SK-N-SH (cell line): Measurements from ENCODE around the gene EME2. TPM values are rescaled to one million over a fixed set of nuclear protein-coding genes. Genes with fewer than 3 reads are reported as not detected.

Source experiments
- CTCF ChIA-PET: fragments of 300-600, 350-600 bp; formaldehyde crosslinking; extraction: SDS; loops from one replicate; lab custom pipeline; 2021; lab: Yijun Ruan, JAX
- POLR2A ChIA-PET: fragments of 350-600 bp; sonication (Branson Sonifier 250); formaldehyde crosslinking; extraction: SDS; loops from one replicate; lab custom pipeline; 2020; ENCODE audit warnings: antibody characterized with exemption, inconsistent platforms; lab: Yijun Ruan, JAX
- DNase-seq: peaks from one replicate; pipeline ENCODE4 v3.0.0; 2012
- H2AFZ ChIP-seq: fragments of 200-600 bp; sonication (generic); 2 replicates; pipeline ENCODE4 v1.8.1; 2016; ENCODE audit warnings: antibody characterized with exemption, mild to moderate bottlenecking, low read depth
- H3F3A ChIP-seq: fragments of 200-600 bp; sonication (generic); replicated peaks from 2 replicates; pipeline ENCODE3; 2016; ENCODE audit warnings: antibody characterized with exemption, mild to moderate bottlenecking; ENCODE audit not compliant: insufficient read depth
- H3K27ac ChIP-seq, 2 experiments: fragments of 200-500 bp in 1 of 2; fragments of 200-600 bp in 1 of 2; sonication (Bioruptor generic) in 1 of 2; sonication (generic), shearing (Covaris generic) in 1 of 2; 2 replicates each; pipeline versions ENCODE4 v1.5.1 to v1.6.1; 2014 to 2016; ENCODE audit warnings: low read depth in 2 of 2, inconsistent platforms in 1 of 2, low read length in 1 of 2, mild to moderate bottlenecking in 1 of 2, mixed read lengths in 1 of 2
- H3K27me3 ChIP-seq: fragments of 200-600 bp; sonication (generic), shearing (Covaris generic); 2 replicates; pipeline ENCODE4 v1.6.1; 2016; ENCODE audit warnings: mixed run types; ENCODE audit not compliant: insufficient read depth
- H3K36me3 ChIP-seq, 2 experiments: fragments of 200-500 bp in 1 of 2; fragments of 200-600 bp in 1 of 2; sonication (Bioruptor generic) in 1 of 2; sonication (generic) in 1 of 2; replicated peaks in 1 of 2; 2 replicates each; pipeline versions ENCODE3 to v1.5.1; 2014 to 2016; ENCODE audit warnings: low read length in 1 of 2, mild to moderate bottlenecking in 1 of 2; ENCODE audit not compliant: insufficient read depth in 2 of 2, control insufficient read depth in 1 of 2
- H3K4me1 ChIP-seq, 2 experiments: fragments of 200-500 bp in 1 of 2; fragments of 200-600 bp in 1 of 2; sonication (Bioruptor generic) in 1 of 2; sonication (generic), shearing (Covaris generic) in 1 of 2; 2 replicates each; pipeline versions ENCODE4 v1.5.1 to v1.6.1; 2014 to 2016; ENCODE audit warnings: low read depth in 1 of 2, low read length in 1 of 2, mixed run types in 1 of 2; ENCODE audit not compliant: insufficient read depth in 2 of 2, control insufficient read depth in 1 of 2
- H3K4me2 ChIP-seq: fragments of 200-600 bp; sonication (generic), shearing (Covaris generic); 2 replicates; pipeline ENCODE4 v1.6.1; 2017; ENCODE audit warnings: mixed run types
- H3K4me3 ChIP-seq, 2 experiments: fragments of 200-500 bp in 1 of 2; fragments of 200-600 bp in 1 of 2; sonication (Bioruptor generic) in 1 of 2; sonication (generic), shearing (Covaris generic) in 1 of 2; 2 replicates each; pipeline versions ENCODE4 v1.5.1 to v1.8.1; 2014 to 2016; ENCODE audit warnings: low read depth in 2 of 2, inconsistent platforms in 1 of 2, low read length in 1 of 2, mild to moderate bottlenecking in 1 of 2, mixed read lengths in 1 of 2, moderate library complexity in 1 of 2
- H3K79me2 ChIP-seq: fragments of 200-600 bp; sonication (generic); 2 replicates; pipeline ENCODE4 v1.8.1; 2017; ENCODE audit warnings: mild to moderate bottlenecking; ENCODE audit not compliant: insufficient read depth
- H3K9ac ChIP-seq: fragments of 200-600 bp; sonication (generic); 2 replicates; pipeline ENCODE4 v1.6.1; 2017; ENCODE audit warnings: mixed run types
- H3K9me2 ChIP-seq: fragments of 200-600 bp; sonication (generic); 2 replicates; pipeline ENCODE4 v1.6.1; 2017; ENCODE audit warnings: mixed run types
- H3K9me3 ChIP-seq: fragments of 200-600 bp; sonication (generic); 2 replicates; pipeline ENCODE4 v1.6.1; 2017; ENCODE audit warnings: mixed run types, mild to moderate bottlenecking, moderate library complexity
- H4K20me1 ChIP-seq: fragments of 200-600 bp; sonication (generic); 2 replicates; pipeline ENCODE4 v1.6.1; 2017; ENCODE audit warnings: mild to moderate bottlenecking, mixed run types; ENCODE audit not compliant: insufficient read depth
- EP300 ChIP-seq, 2 experiments: IDR thresholded peaks; 2 replicates each; pipeline versions ENCODE4 v1.4.0 to v1.6.1; 2012; ENCODE audit warnings: borderline replicate concordance in 1 of 2, low read depth in 1 of 2, low read length in 1 of 2
- FOSL2 ChIP-seq: IDR thresholded peaks from 2 replicates; pipeline ENCODE4 v1.4.0; 2012; ENCODE audit warnings: low read depth, mild to moderate bottlenecking, moderate library complexity, borderline replicate concordance
- FOXJ3 ChIP-seq: sonication (generic); formaldehyde crosslinking; IDR thresholded peaks from 2 replicates; pipeline ENCODE4 v1.5.1; 2020; ENCODE audit warnings: mild to moderate bottlenecking, missing genetic modification reagents
- GABPA ChIP-seq: IDR thresholded peaks from 2 replicates; pipeline ENCODE4 v1.4.0; 2012; ENCODE audit warnings: low read depth, mild to moderate bottlenecking
- JUND ChIP-seq: IDR thresholded peaks from 2 replicates; pipeline ENCODE4 v1.4.0; 2012
- MXI1 ChIP-seq: IDR thresholded peaks from 2 replicates; pipeline ENCODE4 v1.6.1; 2012; ENCODE audit warnings: mild to moderate bottlenecking, low read depth, low read length, improper control_type of control experiment
- NFIC ChIP-seq: IDR thresholded peaks from 2 replicates; pipeline ENCODE4 v1.4.0; 2012; ENCODE audit warnings: borderline replicate concordance
- RFX5 ChIP-seq: IDR thresholded peaks from 2 replicates; pipeline ENCODE4 v1.6.1; 2012; ENCODE audit warnings: mild to moderate bottlenecking, improper control_type of control experiment, low read length
- RXRA ChIP-seq: IDR thresholded peaks from 2 replicates; pipeline ENCODE4 v1.4.0; 2012; ENCODE audit warnings: low read depth, mild to moderate bottlenecking, borderline replicate concordance
- SIN3A ChIP-seq: IDR thresholded peaks from 2 replicates; pipeline ENCODE4 v1.6.1; 2012; ENCODE audit warnings: low read depth, mild to moderate bottlenecking, low read length, moderate library complexity, borderline replicate concordance
- TAF1 ChIP-seq: IDR thresholded peaks from 2 replicates; pipeline ENCODE4 v1.6.1; 2012; ENCODE audit warnings: low read depth, mild to moderate bottlenecking, low read length, moderate library complexity, borderline replicate concordance
- TEAD4 ChIP-seq: IDR thresholded peaks from 2 replicates; pipeline ENCODE4 v1.4.0; 2012; ENCODE audit warnings: mild to moderate bottlenecking, borderline replicate concordance; ENCODE audit not compliant: insufficient read depth
- YY1 ChIP-seq: IDR thresholded peaks from 2 replicates; pipeline ENCODE4 v1.4.0; 2012; ENCODE audit warnings: low read depth, mild to moderate bottlenecking
- WGBS: methylation state at CpG from one replicate; pipeline ENCODE4 v1.1.6; 2017; ENCODE audit warnings: low lambda C conversion rate; 5-methylcytosine and 5-hydroxymethylcytosine counted together
- polyA plus RNA-seq, 3 experiments: library from polyadenylated mRNA; depleted of rRNA; stranded (reverse); fragments of >200 nt; gene quantifications; 2 replicates each; pipeline ENCODE4 v1.2.3, GENCODE V29; 2012
- TF ChIP-seq, protein P1 (sequence below): IDR thresholded peaks from 2 replicates; pipeline ENCODE4; 2012
- TF ChIP-seq, protein P2 (sequence below): IDR thresholded peaks from 2 replicates; pipeline ENCODE4 v1.4.0; 2012; ENCODE audit warnings: low read depth, borderline replicate concordance
- TF ChIP-seq, protein P3 (sequence below): fragments of 200-600 bp; sonication (generic); IDR thresholded peaks from 2 replicates; pipeline ENCODE4 v1.6.1; 2017; ENCODE audit warnings: antibody characterized with exemption, mild to moderate bottlenecking, moderate library complexity
- TF ChIP-seq, protein P4 (sequence below): fragments of 150-350 bp; IDR thresholded peaks from 2 replicates; pipeline ENCODE4 v1.6.1; 2016; ENCODE audit warnings: mild to moderate bottlenecking, low read depth, low read length

Gene EME2
- polyA plus RNA-seq, 1 of the 3 experiments (the other 2 are of a cell fraction): 10.1 TPM

DNA sequence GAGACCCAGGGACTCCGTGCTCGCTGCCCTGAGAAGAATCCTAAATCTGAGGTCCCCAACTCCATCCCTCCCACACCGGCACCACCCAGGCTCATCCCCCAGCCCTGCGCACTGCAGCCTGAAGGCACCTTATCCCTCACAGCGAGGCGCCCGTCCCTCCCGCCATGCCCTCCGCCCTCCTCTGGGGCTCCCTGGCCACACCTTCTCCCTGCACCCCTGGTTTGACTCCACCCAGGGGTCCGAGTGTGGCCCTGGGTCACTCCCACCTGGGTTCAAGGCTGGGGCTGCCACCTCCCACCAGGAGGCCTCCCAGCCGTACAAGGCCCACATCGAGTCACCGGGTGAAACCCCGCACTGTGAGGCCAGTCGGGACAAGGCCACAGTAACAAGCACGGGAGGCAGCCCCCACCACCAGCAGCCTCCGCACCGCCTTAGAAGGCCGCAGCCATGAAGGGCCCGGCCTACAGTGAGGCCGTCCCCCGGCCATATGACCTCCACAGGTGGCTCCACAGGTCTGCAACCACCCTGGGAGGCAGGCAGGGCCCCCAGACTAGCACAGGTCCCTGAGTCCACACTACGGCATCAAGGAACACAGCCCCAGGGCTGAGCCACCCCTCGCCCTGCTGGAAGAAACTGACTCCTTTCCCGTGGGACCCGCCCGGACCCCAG lies 45.7 kb downstream of the EME2 start:
- H3K4me1 ChIP-seq: no peaks in the 10 kb centered on the region
- peaks cover 0 to 18% of the 10 kb centered on the region in 2 experiments for H3K36me3 ChIP-seq
- ChIA-PET CTCF (no interaction called here), POLR2A (no interaction called here)
- DNase-seq: no peak
- H4K20me1 ChIP-seq: no peaks in the 10 kb centered on the region
- H3K9ac ChIP-seq: no peak overlapping the region
- no peak overlapping the region for H3K4me2 ChIP-seq
- peaks cover 5% of the 10 kb centered on the region for H3F3A ChIP-seq
- H2AFZ ChIP-seq: no peak overlapping the region
- no peaks in the 10 kb centered on the region for H3K27me3 ChIP-seq
- H3K79me2 ChIP-seq: peaks cover 5% of the 10 kb centered on the region; the same call in 1 of the 2 replicates
- no peak overlapping the region for H3K4me3 ChIP-seq
- H3K27ac ChIP-seq: no peak overlapping the region
- no peaks in the 10 kb centered on the region for H3K9me2 ChIP-seq
- TF ChIP-seq YY1 (no peak), SIN3A (no peak), FOXJ3 (CRISPR knock-in tag) (no peak), TAF1 (no peak), GABPA (no peak), EP300 (IDR thresholded peaks at IDR 0.05; ENCODE audit: borderline replicate concordance in 1 of 2, low read depth in 1 of 2, low read length in 1 of 2) (no peak), MXI1 (no peak), RXRA (no peak), RFX5 (no peak), FOSL2 (no peak), JUND (no peak), TEAD4 (no peak), NFIC (no peak)
- TF ChIP-seq, protein P1, sequence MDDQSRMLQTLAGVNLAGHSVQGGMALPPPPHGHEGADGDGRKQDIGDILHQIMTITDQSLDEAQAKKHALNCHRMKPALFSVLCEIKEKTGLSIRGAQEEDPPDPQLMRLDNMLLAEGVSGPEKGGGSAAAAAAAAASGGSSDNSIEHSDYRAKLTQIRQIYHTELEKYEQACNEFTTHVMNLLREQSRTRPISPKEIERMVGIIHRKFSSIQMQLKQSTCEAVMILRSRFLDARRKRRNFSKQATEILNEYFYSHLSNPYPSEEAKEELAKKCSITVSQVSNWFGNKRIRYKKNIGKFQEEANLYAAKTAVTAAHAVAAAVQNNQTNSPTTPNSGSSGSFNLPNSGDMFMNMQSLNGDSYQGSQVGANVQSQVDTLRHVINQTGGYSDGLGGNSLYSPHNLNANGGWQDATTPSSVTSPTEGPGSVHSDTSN: no peak
- TF ChIP-seq, protein P2, sequence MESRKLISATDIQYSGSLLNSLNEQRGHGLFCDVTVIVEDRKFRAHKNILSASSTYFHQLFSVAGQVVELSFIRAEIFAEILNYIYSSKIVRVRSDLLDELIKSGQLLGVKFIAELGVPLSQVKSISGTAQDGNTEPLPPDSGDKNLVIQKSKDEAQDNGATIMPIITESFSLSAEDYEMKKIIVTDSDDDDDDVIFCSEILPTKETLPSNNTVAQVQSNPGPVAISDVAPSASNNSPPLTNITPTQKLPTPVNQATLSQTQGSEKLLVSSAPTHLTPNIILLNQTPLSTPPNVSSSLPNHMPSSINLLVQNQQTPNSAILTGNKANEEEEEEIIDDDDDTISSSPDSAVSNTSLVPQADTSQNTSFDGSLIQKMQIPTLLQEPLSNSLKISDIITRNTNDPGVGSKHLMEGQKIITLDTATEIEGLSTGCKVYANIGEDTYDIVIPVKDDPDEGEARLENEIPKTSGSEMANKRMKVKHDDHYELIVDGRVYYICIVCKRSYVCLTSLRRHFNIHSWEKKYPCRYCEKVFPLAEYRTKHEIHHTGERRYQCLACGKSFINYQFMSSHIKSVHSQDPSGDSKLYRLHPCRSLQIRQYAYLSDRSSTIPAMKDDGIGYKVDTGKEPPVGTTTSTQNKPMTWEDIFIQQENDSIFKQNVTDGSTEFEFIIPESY: no peak
- TF ChIP-seq, protein P3, sequence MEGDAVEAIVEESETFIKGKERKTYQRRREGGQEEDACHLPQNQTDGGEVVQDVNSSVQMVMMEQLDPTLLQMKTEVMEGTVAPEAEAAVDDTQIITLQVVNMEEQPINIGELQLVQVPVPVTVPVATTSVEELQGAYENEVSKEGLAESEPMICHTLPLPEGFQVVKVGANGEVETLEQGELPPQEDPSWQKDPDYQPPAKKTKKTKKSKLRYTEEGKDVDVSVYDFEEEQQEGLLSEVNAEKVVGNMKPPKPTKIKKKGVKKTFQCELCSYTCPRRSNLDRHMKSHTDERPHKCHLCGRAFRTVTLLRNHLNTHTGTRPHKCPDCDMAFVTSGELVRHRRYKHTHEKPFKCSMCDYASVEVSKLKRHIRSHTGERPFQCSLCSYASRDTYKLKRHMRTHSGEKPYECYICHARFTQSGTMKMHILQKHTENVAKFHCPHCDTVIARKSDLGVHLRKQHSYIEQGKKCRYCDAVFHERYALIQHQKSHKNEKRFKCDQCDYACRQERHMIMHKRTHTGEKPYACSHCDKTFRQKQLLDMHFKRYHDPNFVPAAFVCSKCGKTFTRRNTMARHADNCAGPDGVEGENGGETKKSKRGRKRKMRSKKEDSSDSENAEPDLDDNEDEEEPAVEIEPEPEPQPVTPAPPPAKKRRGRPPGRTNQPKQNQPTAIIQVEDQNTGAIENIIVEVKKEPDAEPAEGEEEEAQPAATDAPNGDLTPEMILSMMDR: no peak
- TF ChIP-seq, protein P4, sequence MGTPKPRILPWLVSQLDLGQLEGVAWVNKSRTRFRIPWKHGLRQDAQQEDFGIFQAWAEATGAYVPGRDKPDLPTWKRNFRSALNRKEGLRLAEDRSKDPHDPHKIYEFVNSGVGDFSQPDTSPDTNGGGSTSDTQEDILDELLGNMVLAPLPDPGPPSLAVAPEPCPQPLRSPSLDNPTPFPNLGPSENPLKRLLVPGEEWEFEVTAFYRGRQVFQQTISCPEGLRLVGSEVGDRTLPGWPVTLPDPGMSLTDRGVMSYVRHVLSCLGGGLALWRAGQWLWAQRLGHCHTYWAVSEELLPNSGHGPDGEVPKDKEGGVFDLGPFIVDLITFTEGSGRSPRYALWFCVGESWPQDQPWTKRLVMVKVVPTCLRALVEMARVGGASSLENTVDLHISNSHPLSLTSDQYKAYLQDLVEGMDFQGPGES: no peak
- TF ChIP-seq, all 33 proteins: peak for 0
- 95% methylated on average over 14 of the region's 27 CpGs for WGBS
- H3K9me3 ChIP-seq: no peaks in the 10 kb centered on the region
